NCI-H69 (cell line): ENCODE measurements around the gene S100P.
"Not testable (repeated sequence)": the region's sequence is repeated elsewhere in the genome, so short reads cannot be mapped to it uniquely, and the experiment has no call there.

Source experiments
- DNase-seq: peaks from one replicate; lab custom pipeline; 2025; lab: John Stamatoyannopoulos, UW

S100P gene

GRCh38 chr4:6724421-6725111 lies 30.9 kb downstream of the S100P start:
- no peak for DNase-seq

GRCh38 chr4:6725427-6725961 lies 31.8 kb downstream of the S100P start:
- DNase-seq, result not testable (repeated sequence)

DNA sequence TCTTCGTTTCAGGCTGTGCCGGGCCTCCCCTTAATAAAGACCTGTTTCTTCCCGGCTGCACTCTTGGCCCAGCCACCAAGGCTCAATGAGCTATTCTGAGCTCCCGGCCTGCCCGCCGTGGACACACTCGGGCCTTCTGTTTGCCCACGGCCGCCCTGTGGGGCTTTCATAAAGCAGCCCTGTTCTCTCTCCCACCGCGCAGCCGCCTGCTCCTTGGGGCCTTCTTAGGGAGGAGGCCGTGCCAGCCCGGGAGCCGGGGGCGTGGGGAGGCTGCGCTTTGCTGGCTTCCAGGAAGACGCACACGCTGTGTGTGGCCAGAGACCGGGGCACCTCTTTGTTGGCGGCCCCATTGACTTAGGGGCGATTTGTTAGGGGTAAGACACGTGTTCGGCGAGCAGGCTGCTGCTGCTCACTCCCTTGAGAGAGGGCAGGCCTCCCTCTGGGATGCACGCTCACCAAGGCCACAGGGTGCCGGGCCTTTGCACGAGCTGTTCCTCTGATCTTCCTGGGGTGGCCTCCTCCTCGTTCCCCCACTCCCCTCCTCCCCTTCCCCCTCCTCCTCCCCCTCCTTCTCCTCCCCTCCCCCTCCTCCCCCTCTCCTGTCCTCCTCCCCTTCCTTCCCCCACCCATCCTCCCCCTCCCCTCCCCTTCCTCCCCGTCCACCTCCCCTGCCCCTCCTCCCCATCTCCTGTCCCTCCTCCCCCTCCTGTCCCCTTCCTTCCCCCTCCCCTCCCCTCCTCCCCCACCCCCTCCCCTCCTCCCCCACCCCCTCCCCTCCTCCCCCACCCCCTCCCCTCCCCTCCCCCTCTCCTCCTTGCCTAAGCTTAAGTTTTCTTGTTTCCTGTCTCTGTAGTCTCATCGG lies 33.6 kb downstream of the S100P start:
- DNase-seq, result no peak

- DNase-seq, result no peak
These were observed 34.2 kb downstream of the S100P start for GRCh38 chr4:6727943-6728250.

GRCh38 chr4:6728320-6729029 lies 34.8 kb downstream of the S100P start:
- no peak for DNase-seq

- DNase-seq, result peak; percentile 43
These were observed 37.1 kb downstream of the S100P start for GRCh38 chr4:6730603-6731317.

DNA sequence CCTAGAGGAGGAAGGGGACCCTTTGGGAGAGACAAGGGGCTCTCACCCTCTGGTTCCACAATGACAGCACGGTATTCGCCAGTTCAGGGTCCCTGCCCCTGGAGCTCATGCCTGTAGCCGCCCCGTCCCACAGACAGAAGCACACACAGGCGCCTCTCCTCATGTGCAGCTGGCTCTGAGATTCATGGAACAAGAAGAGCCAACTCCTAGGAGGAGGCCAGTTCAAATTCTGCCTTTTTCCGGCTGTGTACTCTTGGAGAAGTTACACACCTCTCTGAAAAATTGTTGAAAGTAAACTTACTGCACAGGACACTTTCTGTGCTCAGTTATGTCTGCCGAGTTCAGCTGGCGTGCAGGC lies 37.6 kb downstream of the S100P start:
- no peak for DNase-seq

DNA sequence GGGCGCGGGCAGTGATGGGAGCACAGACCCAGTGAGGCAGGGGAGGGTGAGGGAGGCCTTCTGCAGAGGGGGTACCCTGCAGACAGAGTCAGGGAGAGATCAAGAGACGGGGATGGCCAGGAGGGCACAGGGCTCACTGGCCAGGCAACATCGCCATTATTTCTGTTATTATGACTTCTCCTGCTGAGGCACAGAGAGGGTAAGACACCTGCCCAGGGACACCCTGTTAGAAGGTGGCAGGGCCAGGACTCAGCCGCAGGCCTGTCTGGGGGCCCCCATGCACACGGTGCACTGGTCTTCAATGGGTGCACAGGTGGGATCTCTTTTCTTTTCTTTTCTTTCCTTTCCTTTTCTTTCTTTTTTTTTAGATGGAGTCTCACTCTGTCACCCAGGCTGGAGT lies 38.1 kb downstream of the S100P start:
- DNase-seq, result no peak

DNA sequence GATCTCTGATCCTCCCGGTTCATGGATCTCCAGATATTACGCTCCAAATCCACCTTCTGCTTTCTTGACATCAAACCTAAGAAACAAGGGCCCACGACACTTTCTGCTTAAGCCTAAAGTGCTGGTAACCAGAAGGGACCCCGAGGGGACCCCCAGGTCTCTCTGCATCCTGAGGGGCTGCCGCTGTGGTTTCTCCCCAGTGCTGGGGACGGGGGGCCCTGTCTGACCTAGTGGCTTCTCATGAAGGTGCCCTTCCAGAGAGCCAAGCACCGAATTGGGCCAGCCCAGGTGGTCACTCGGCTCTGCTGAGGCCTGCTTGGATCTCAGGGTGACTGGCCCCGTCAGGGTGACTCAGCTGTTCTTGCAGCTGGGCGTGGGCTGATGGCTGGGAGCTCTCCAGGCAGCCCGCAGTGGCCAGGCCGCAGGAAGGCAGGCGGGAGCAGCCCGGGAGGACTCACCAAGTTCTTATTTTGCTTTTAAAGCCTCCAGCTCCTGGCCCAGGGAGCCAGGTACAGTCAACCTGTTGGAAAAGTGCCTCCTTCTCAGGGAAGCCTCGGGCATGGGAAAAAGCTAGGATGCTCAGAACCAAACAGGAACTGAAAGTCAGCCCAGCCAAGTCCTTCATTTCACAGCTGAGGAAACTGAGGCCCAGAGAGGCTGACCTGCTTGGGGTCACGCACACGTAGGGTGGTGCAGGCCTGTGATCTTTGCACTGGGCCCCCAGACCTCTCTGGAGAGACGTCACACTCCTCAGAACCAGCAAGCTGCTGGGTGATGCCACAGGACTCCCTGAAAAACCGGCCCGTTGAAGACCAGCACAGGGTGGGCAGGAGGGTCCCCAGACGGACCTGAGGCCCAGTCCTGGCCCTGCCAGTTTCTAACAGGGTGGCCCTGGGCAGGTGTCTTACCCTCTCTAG lies 39.0 kb downstream of the S100P start:
- DNase-seq, result no peak

DNA sequence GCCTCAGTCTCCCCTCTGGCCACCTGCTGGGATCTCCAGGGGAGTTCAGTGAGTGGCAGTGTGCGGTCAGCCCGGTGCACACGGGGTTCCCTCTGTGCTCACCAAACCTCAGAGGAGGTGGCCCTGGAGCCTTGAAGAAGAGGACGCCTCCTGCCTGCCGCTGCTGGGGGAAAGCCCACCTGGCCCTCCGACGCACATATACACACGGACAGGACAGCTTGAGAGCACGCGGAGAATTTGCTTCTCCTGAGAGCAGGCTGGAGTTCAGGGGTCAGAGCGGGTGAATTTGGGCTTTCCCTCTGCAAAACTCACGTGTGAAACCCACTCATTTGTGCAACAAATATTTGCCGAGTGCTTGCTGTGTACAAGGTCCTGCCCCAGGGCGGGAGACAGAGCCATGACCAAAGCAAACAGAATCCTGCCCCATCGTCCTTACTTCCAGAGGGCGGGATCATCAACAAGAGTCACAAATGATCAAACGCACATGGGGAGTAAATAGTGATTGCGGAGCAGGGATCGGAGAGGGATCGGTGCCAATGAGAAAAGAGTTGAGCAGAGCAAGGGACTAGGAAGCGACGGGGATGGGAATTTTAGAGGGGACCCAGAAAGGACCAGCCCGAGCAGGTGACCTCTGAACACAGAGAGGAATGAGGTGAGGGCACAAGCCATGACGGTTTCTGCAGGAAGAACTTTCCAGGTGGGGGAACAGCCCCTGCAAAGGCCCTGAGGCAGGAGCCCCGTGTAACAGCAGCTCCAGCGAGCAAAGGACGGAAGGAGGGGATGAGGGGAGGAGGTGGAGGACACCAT lies 39.9 kb downstream of the S100P start:
- DNase-seq, result no peak

DNA sequence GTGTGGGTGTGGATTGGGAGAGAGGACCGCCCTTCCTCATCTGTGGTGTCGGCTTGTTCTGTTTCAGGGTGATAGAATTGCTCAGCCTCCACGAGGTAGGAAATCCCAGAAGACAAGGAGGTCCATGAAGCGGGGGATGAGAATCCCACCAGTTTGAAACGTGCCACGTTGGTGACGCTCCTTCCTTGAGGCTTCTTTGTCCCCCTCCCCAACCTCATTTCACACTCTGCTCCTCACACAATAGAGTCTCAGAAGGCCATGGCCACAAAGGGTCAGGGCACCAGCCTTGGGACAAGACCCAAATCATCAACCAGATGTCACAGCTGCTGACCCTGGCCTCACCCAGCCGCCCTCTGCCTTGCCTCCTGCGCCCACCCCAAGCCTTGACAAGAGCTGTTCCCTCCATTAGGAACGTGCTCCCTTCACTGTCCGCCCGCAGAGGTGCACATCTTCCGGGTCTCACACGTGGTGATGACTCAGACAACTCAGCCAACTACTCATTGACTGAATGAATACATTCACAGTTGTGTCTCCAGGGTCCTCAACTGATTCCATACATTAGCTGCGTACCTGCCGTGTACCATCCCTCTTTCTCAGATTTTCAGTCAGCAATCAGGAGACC lies 40.6 kb downstream of the S100P start:
- no peak for DNase-seq

DNA sequence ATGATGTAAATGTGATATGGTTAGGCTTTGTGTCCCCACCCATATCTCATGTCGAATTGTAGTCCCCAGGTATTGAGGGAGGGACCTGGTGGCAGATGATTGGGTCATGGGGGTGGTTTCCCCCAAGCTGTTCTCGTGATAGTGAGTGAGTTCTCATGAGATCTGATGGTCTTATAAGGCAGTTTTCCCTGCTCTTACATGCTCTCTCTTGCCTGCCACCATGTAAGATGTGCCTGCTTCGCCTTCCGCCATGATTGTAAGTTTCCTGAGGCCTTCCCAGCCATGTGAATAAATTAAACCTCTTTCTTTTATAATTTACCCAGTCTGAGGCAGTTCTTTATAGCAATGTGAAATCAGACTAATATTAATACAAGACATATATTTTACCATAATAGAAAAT lies 46.2 kb downstream of the S100P start:
- DNase-seq, result no peak

GRCh38 chr4:6740347-6740746 lies 46.7 kb downstream of the S100P start:
- DNase-seq, result no peak

- no peak for DNase-seq
These were observed 48.8 kb downstream of the S100P start for GRCh38 chr4:6742507-6742906.

DNA sequence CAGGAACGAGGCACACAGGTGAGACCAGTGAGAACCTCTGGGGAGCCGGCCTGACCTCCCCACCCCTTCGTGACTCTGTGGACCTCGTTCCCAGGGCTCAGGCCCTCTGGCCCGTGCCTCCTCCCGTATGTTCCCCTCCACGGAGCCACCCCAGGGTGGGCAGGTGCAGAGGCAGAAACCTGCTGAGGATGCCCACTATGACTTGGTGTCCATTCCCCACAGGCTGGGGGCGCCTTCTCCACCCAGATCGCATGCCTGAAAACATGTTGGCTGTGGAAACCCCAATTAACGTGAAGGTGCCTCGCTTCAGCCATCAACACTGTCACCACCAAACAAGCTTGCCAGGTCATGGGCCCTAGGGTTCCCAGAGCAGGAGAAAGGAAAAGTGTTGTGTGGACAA lies 49.3 kb downstream of the S100P start:
- DNase-seq, result no peak
